EL (cell line): ENCODE data around the gene RPL36AL.

Experiments
- DNase-seq: peaks from one replicate; pipeline ENCODE4 v3.0.0-alpha.2; 2016

Gene RPL36AL

GRCh38 chr14:49578141-49578540, 42.3 kb downstream of the RPL36AL start:
- DNase-seq: no peak

GRCh38 chr14:49574038-49574437, 46.4 kb downstream of the RPL36AL start:
- DNase-seq: no peak

- DNase-seq: no peak
Observed at GRCh38 chr14:49569281-49569680, 51.1 kb downstream of the RPL36AL start.
